Measurements from ENCODE around the gene PGM1. TPM values are rescaled to one million over a fixed set of nuclear protein-coding genes. Genes with fewer than 3 reads are reported as not detected.

Gene PGM1
- total and polyA plus RNA-seq, 2 of the 13 experiments (the other 11 are each of a cell fraction or from before 2014, with no cell fraction given), result 51.6 to 105 TPM

- TF ChIP-seq ZSCAN31 (CRISPR knock-in tag; IDR thresholded peaks at IDR 0.05; ENCODE audit: low read depth), result no peak
- TF ChIP-seq ZNF746 (CRISPR knock-in tag; IDR thresholded peaks at IDR 0.05), result no peak
- TF ChIP-seq NFIB (CRISPR knock-in tag; IDR thresholded peaks at IDR 0.05; ENCODE audit: borderline replicate concordance), result no peak
- TF ChIP-seq ATF7 (IDR thresholded peaks at IDR 0.05), result no peak
- no peak for TF ChIP-seq ATF7 (CRISPR knock-in tag; IDR thresholded peaks at IDR 0.05)
- TF ChIP-seq ZNF414 (CRISPR knock-in tag; IDR thresholded peaks at IDR 0.05), result no peak
- no peak for TF ChIP-seq CC2D1A (CRISPR knock-in tag; IDR thresholded peaks at IDR 0.05)
These were observed 75.1 kb downstream of the PGM1 start (continued) for GRCh38 chr1:63668298-63668697.

DNA sequence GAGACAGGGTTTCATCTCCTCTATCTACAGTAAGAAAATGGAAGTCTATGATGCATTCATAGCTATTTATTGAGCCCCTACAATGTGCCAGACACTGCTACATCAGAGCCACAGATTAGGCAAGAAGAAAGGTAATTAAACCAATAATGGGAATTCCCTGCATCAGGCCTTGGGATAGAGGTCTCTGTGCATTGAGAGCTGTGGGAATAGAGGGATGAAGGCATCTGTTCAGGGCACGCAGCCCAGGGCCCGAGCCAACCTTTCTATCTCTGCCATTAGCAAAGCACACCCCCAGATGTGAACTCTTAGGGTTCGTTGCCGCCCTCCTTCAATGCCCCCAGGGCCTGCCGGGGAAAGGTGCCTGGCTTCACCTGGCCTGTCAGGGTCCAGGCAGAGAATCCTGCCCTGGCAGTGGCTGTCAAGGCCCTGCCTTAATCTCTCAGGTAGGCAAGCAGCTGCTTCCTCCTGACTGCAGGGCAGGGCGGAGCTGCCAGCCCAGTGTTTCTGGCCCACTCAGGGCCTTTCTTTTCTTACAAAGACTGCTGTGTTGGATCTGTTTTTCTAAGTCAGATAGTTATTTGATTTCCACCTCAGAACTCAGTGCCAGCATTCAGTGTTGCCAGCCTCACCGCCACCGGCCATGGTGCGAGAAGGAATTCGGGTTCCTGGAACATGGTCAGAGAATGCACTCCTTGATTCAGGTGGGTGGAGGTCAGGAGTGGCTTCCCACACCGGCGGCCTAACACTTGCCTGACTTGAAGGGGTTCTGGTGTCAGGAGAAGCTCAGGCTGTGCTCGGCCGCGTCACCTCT is 76.1 kb downstream of the PGM1 start:
- H4K20me1 ChIP-seq (ENCODE audit: insufficient read depth, low read length), result no peaks in the 10 kb centered on the region
- no peaks in the 10 kb centered on the region for H3K36me3 ChIP-seq (replicated peaks in 1 of 2; ENCODE audit: control insufficient read depth in 1 of 2, insufficient read depth in 2 of 2, low read length in 2 of 2)
- ChIA-PET CTCF (ENCODE audit: low intra/inter-chr PET ratio, low total read pairs) (no interaction called here), POLR2A (no interaction called here)
- H3K79me2 ChIP-seq (ENCODE audit: insufficient read depth, low read length), result no peaks in the 10 kb centered on the region
- no peak overlapping the region for H3K4me2 ChIP-seq (ENCODE audit: low read depth, low read length)
- no peak overlapping the region for H3K27ac ChIP-seq (ENCODE audit: extremely low read length, insufficient read depth, low read length)
- no peak for TF ChIP-seq NFATC3 (CRISPR knock-in tag; IDR thresholded peaks at IDR 0.05)
- no peak for TF ChIP-seq ZNF333 (CRISPR knock-in tag; IDR thresholded peaks at IDR 0.05; ENCODE audit: borderline replicate concordance)
- no peak for TF ChIP-seq ZNF598 (CRISPR knock-in tag; IDR thresholded peaks at IDR 0.05; ENCODE audit: borderline replicate concordance)
- TF ChIP-seq ZNF468 (CRISPR knock-in tag; IDR thresholded peaks at IDR 0.05), result no peak
- no peak overlapping the region for H3K9ac ChIP-seq (ENCODE audit: insufficient read depth, low read depth, low read length)
- H3K9me3 ChIP-seq (ENCODE audit: low read length), result peaks cover 10% of the 10 kb centered on the region; the same call in 1 of the 2 replicates
- H3K27me3 ChIP-seq (ENCODE audit: control insufficient read depth in 1 of 2, insufficient read depth in 2 of 2, low read length in 2 of 2), result no peaks in the 10 kb centered on the region
- no TSS peak for BruUV-seq (replicated peaks)
- no peak for DNase-seq (ENCODE audit: low spot score)
- no peak for ATAC-seq
- H3K4me3 ChIP-seq (replicated peaks in 1 of 3; ENCODE audit: insufficient read depth in 1 of 3, low read depth in 2 of 3, low read length in 3 of 3), result no peak overlapping the region
- in situ Hi-C loops (cut with HindIII; ENCODE audit: extremely low pct_ligation_motif_present, low pct_unique_long_range_greater_than_20kb) (no loop called here), intact Hi-C loops (cut with micrococcal nuclease; ENCODE audit: unreplicated experiment) (no loop called here)
- WGBS (ENCODE audit: low lambda C conversion rate), result 100% methylated on average over 9 of the region's 15 CpGs
- no peak overlapping the region for H2AFZ ChIP-seq (ENCODE audit: low read length)
- FAIRE-seq, result no peak
- peaks cover 12% of the 10 kb centered on the region for H3K4me1 ChIP-seq (ENCODE audit: insufficient read depth, low read length)

All from HepG2 (cell line).